ENCODE data around the gene APOBEC3B. TPM values are rescaled to one million over a fixed set of nuclear protein-coding genes. Genes with fewer than 3 reads are reported as not detected.

Gene APOBEC3B
- total and polyA plus RNA-seq, 2 donors (not counting 3 experiments of a cell fraction or from before 2014, with no cell fraction given), result 10.3 to 19.9 TPM

DNA sequence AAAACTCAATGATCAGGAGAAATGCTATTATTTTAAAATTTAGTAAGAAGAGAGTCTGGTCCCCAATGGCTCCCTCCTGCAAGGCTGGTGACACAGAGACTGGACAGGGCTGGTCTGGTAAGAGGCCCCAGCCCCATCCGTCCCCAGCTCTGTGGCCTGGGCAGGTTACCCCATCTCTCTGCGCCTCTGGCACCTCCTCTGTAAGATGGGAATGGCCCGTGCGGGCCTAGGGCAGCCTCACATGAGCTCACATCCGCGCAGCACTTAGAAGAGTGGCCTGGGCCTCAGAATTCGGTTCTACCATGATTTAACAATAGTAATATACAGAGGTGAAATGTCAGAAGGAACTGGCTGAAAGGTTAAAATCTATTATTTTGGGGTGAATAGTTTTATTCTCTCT, 59.8 kb downstream of the APOBEC3B start:
- H3K9ac ChIP-seq (replicated peaks; ENCODE audit: extremely low read depth, insufficient read depth, low read length), result no peak overlapping the region
- ChIA-PET POLR2A (no interaction called here), CTCF (interaction anchor here (1.1 kb wide), 1 partner anchor 13 kb away, joined by 3 read pairs; no protein-coding TSS in a partner anchor)
- H3K4me3 ChIP-seq (replicated peaks in 1 of 3; ENCODE audit: insufficient read depth in 1 of 3, low read depth in 1 of 3, low read length in 3 of 3), result no peak overlapping the region
- no peaks in the 10 kb centered on the region for H3K9me1 ChIP-seq (replicated peaks; ENCODE audit: control insufficient read depth, extremely low read depth, insufficient read depth, low read length)
- dilution Hi-C loops (cut with MboI; ENCODE audit: extremely low pct_ligation_motif_present, low sequenced_read_pairs), result no loop called here
- TF ChIP-seq, protein P1, sequence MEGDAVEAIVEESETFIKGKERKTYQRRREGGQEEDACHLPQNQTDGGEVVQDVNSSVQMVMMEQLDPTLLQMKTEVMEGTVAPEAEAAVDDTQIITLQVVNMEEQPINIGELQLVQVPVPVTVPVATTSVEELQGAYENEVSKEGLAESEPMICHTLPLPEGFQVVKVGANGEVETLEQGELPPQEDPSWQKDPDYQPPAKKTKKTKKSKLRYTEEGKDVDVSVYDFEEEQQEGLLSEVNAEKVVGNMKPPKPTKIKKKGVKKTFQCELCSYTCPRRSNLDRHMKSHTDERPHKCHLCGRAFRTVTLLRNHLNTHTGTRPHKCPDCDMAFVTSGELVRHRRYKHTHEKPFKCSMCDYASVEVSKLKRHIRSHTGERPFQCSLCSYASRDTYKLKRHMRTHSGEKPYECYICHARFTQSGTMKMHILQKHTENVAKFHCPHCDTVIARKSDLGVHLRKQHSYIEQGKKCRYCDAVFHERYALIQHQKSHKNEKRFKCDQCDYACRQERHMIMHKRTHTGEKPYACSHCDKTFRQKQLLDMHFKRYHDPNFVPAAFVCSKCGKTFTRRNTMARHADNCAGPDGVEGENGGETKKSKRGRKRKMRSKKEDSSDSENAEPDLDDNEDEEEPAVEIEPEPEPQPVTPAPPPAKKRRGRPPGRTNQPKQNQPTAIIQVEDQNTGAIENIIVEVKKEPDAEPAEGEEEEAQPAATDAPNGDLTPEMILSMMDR (IDR thresholded peaks at IDR 0.05; ENCODE audit: extremely low read depth in 1 of 2, insufficient read depth in 1 of 2, low read depth in 1 of 2, low read length in 2 of 2), result no peak
- TF ChIP-seq EZH2 (IDR thresholded peaks at IDR 0.05; ENCODE audit: borderline replicate concordance, low read depth, low read length, severe bottlenecking) (no peak), POLR2A (IDR thresholded peaks at IDR 0.05; ENCODE audit: low read depth, low read length) (no peak), JUN (IDR thresholded peaks at IDR 0.05; ENCODE audit: borderline replicate concordance, insufficient read depth, insufficient read length, low read depth) (no peak), FOS (IDR thresholded peaks at IDR 0.05; ENCODE audit: borderline replicate concordance, insufficient read depth, low read length) (no peak), MYC (IDR thresholded peaks at IDR 0.05; ENCODE audit: low read depth, low read length) (no peak), GATA2 (IDR thresholded peaks at IDR 0.05; ENCODE audit: insufficient read depth, insufficient read length, low read depth, low read length) (no peak), POLR2AphosphoS5 (IDR thresholded peaks at IDR 0.05; ENCODE audit: insufficient read depth, low read depth, low read length) (no peak)
- TF ChIP-seq, protein P2, sequence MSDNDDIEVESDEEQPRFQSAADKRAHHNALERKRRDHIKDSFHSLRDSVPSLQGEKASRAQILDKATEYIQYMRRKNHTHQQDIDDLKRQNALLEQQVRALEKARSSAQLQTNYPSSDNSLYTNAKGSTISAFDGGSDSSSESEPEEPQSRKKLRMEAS (IDR thresholded peaks at IDR 0.05; ENCODE audit: insufficient read depth, insufficient read length), result no peak
- DNase-seq (ENCODE audit: low read depth, low spot score) (no peak), FAIRE-seq (no peak)
- no peaks in the 10 kb centered on the region for H3K9me3 ChIP-seq (replicated peaks; ENCODE audit: control insufficient read depth, insufficient read depth, low read length)
- intact Hi-C loops (cut with micrococcal nuclease), result no loop called here
- no TSS peak for BruUV-seq (replicated peaks)
- H3K27ac ChIP-seq (ENCODE audit: insufficient read depth, low read depth, low read length), result no peak overlapping the region
- H3K36me3 ChIP-seq (ENCODE audit: control insufficient read depth in 2 of 2, extremely low read depth in 1 of 2, insufficient read depth in 2 of 2, low read length in 2 of 2), result no peaks in the 10 kb centered on the region
- H3K79me2 ChIP-seq (ENCODE audit: control insufficient read depth, insufficient read depth, low read length), result peaks cover 4% of the 10 kb centered on the region
- H4K20me1 ChIP-seq (replicated peaks; ENCODE audit: control insufficient read depth, extremely low read depth, insufficient read depth, low read length), result no peaks in the 10 kb centered on the region
- no peak overlapping the region for H3K4me2 ChIP-seq (ENCODE audit: insufficient read depth, low read length)
- peaks cover 2% of the 10 kb centered on the region for H3K4me1 ChIP-seq (ENCODE audit: control insufficient read depth, extremely low read depth, insufficient read depth, low read length)
- H2AFZ ChIP-seq (ENCODE audit: low read depth, low read length), result no peak overlapping the region
- no peaks in the 10 kb centered on the region for H3K27me3 ChIP-seq (ENCODE audit: control insufficient read depth in 2 of 2, insufficient read depth in 2 of 2, low read length in 2 of 2)

Other genes starting within 250 kb of the APOBEC3B start
- 133 and 137 TPM in 2 replicates for gene SUN2, start 226.3 kb upstream of the APOBEC3B start, total RNA-seq
- gene SUN2, start 226.3 kb upstream of the APOBEC3B start, polyA plus RNA-seq, result 74.2 and 76.7 TPM in 2 replicates
- gene DNAL4, start 188.2 kb upstream of the APOBEC3B start, total RNA-seq, result 12.2 and 12.9 TPM in 2 replicates
- 22.7 and 24.7 TPM in 2 replicates for gene DNAL4, start 188.2 kb upstream of the APOBEC3B start, polyA plus RNA-seq
- gene NPTXR, start 138.3 kb upstream of the APOBEC3B start, total RNA-seq, result 0.73 and 0.95 TPM in 2 replicates
- 0.37 and 0.43 TPM in 2 replicates for gene NPTXR, start 138.3 kb upstream of the APOBEC3B start, polyA plus RNA-seq
- 60.9 and 62.6 TPM in 2 replicates for gene CBX6, start 110.1 kb upstream of the APOBEC3B start, total RNA-seq
- 14.9 and 18.2 TPM in 2 replicates for gene CBX6, start 110.1 kb upstream of the APOBEC3B start, polyA plus RNA-seq
- not detected in 2 replicates for gene APOBEC3A, start 24.7 kb upstream of the APOBEC3B start, total RNA-seq
- gene APOBEC3A, start 24.7 kb upstream of the APOBEC3B start, polyA plus RNA-seq, result not detected in 2 replicates
- gene APOBEC3C, start 31.9 kb downstream of the APOBEC3B start, total RNA-seq, result 10.6 and 11.2 TPM in 2 replicates
- gene APOBEC3C, start 31.9 kb downstream of the APOBEC3B start, polyA plus RNA-seq, result 6.9 and 7.6 TPM in 2 replicates
- 2.5 and 3.8 TPM in 2 replicates for gene APOBEC3D, start 38.8 kb downstream of the APOBEC3B start, total RNA-seq
- gene APOBEC3D, start 38.8 kb downstream of the APOBEC3B start, polyA plus RNA-seq, result 2.0 and 2.3 TPM in 2 replicates
- gene APOBEC3F, start 58.5 kb downstream of the APOBEC3B start, total RNA-seq, result 7.2 and 10.2 TPM in 2 replicates
- 10.6 and 11.0 TPM in 2 replicates for gene APOBEC3F, start 58.5 kb downstream of the APOBEC3B start, polyA plus RNA-seq
- 2.9 and 5.1 TPM in 2 replicates for gene APOBEC3G, start 94.9 kb downstream of the APOBEC3B start, total RNA-seq
- 3.4 and 3.6 TPM in 2 replicates for gene APOBEC3G, start 94.9 kb downstream of the APOBEC3B start, polyA plus RNA-seq
- gene APOBEC3H, start 114.9 kb downstream of the APOBEC3B start, total RNA-seq, result not detected in 2 replicates
- gene APOBEC3H, start 114.9 kb downstream of the APOBEC3B start, polyA plus RNA-seq, result not detected in 2 replicates
- gene CBX7, start 170.3 kb downstream of the APOBEC3B start, total RNA-seq, result 5.1 and 7.1 TPM in 2 replicates
- 3.4 and 4.0 TPM in 2 replicates for gene CBX7, start 170.3 kb downstream of the APOBEC3B start, polyA plus RNA-seq